SU-DHL-6 (cell line): Measurements from ENCODE around the gene GABRB1.

ENCODE experiments used
- CTCF ChIP-seq: fragments of 200-600 bp; sonication (generic); IDR thresholded peaks from one replicate; pipeline ENCODE4 v1.5.1; 2017; ENCODE audit warnings: antibody characterized with exemption, mild to moderate bottlenecking, low read length, moderate library complexity; ENCODE audit not compliant: insufficient read depth, poor library complexity, severe bottlenecking
- EZH2phosphoT487 ChIP-seq: fragments of 200-600 bp; sonication (generic), shearing (Covaris generic); conservative IDR thresholded peaks from 2 replicates; pipeline ENCODE4 v1.6.1; 2018; ENCODE audit warnings: mild to moderate bottlenecking, antibody characterized with exemption, low read length, moderate library complexity, mixed read lengths

GRCh38 chr4:47451657-47452056 lies 420.3 kb downstream of the GABRB1 start:
- TF ChIP-seq CTCF (no peak), EZH2phosphoT487 (no peak)
